Measurements from ENCODE around the gene PRSS21.

DNA sequence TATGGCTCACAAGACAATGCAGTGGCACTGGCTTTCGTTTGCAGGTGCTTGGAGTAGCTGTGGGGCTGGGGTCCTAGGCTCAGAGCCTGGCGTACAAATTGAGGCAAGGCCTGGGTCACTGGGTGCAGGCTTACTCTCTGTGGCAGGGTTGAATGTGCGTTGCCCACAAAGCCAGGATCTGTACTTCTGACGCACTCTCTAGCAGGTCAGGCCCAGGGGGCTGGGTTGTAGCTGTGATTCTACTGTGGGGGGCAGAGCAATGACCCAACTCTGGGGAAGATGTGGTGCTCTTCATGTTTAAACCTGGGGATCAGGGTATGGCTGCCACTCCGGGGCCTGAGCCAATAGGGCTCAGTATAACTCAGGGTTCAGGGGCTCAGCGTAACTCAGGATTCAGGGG, 6.4 kb upstream of the PRSS21 start:
- no peak for TF ChIP-seq EZH2 (IDR thresholded peaks at IDR 0.05; ENCODE audit: insufficient read depth, poor library complexity, severe bottlenecking)
- no peak for TF ChIP-seq EZH2phosphoT487 (IDR thresholded peaks at IDR 0.05; ENCODE audit: insufficient read depth, low read depth)
